ENCODE measurements around the gene COL2A1.

COL2A1 gene

DNA sequence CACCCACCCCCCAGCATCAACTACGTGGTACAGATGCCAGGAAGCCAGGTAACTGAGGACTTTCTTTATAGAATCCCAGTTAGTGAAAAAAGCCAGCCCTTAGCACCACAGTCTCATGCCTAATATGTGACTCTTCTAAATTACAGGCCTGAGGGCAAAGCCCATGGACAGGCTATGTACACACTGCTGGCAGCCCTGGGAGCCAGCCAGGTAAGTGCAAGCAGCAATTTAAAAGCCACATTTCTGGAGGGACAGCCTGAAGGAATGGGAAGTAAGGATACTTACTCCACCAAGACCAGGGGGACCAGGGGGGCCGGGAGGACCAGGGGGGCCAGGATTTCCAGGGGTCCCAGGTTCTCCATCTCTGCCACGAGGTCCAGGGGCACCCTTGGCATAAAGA is 7.0 kb downstream of the COL2A1 start:
- no peak for TF ChIP-seq GATA3 (IDR thresholded peaks at IDR 0.05; ENCODE audit: low read depth, low read length)

DNA sequence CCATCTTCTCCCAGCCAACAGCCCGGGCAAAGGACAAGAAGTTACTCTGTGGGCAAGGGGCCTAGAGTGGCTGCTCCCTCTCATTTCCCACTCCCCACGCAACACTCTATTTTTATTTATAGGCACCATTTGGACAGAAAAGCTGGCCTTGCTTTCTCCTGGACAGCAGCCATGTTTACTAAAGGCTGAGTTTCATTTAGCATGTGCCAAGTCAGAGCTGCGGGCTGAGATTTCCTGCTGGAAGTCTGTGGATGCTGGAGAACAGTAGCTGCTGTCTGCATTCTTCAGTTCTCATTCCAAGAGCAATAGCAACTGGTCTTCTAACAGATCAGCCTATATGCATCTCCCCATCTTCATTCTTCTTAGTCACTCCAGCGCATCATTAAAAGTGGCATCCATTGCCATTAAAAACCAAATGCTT is 8.3 kb downstream of the COL2A1 start:
- no peak for TF ChIP-seq GATA3 (IDR thresholded peaks at IDR 0.05; ENCODE audit: low read depth, low read length)
- no peak for TF ChIP-seq GATA2 (IDR thresholded peaks at IDR 0.05; ENCODE audit: low read depth, low read length)

DNA sequence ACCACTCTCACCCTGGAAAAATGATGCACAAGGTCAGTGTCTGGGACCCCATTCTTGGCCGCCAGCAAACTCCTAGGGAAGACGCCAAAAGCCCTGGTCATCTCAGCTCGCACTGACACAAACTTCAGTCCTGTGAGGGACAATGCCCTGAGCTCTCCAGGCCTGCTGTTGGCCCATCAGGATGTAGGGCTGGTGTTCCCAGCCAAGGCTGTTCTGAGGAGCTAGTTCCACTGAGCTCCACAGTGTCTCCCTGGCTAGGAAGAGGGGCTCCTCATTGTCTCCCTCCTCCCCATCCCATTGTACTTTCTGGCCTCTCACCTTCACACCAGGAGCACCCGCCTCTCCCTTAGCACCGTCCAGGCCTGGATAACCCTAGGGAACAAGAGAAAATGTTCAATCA is 10.8 kb downstream of the COL2A1 start:
- TF ChIP-seq GATA2 (IDR thresholded peaks at IDR 0.05; ENCODE audit: low read depth, low read length) (no peak), GATA3 (IDR thresholded peaks at IDR 0.05; ENCODE audit: low read depth, low read length) (no peak)

DNA sequence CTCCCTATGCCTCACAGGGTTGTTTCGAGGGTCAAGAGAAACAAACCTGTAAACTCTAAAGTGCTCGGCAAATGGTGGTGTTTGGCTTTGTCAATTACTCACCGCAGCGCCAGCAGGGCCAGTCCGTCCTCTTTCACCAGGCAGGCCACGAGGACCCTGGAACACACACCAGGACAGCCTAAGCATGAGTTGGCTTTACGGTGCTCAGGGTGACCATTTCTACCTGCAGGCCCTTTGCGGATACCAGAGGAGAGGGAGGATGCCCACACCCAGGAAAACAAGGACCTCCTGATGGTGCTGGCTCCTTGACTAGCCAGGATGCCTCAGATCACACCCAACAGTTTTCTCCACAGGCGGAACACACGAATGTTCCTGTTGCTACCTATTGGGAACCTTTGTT is 11.5 kb downstream of the COL2A1 start:
- TF ChIP-seq GATA2 (IDR thresholded peaks at IDR 0.05; ENCODE audit: low read depth, low read length) (no peak), GATA3 (IDR thresholded peaks at IDR 0.05; ENCODE audit: low read depth, low read length) (no peak)

DNA sequence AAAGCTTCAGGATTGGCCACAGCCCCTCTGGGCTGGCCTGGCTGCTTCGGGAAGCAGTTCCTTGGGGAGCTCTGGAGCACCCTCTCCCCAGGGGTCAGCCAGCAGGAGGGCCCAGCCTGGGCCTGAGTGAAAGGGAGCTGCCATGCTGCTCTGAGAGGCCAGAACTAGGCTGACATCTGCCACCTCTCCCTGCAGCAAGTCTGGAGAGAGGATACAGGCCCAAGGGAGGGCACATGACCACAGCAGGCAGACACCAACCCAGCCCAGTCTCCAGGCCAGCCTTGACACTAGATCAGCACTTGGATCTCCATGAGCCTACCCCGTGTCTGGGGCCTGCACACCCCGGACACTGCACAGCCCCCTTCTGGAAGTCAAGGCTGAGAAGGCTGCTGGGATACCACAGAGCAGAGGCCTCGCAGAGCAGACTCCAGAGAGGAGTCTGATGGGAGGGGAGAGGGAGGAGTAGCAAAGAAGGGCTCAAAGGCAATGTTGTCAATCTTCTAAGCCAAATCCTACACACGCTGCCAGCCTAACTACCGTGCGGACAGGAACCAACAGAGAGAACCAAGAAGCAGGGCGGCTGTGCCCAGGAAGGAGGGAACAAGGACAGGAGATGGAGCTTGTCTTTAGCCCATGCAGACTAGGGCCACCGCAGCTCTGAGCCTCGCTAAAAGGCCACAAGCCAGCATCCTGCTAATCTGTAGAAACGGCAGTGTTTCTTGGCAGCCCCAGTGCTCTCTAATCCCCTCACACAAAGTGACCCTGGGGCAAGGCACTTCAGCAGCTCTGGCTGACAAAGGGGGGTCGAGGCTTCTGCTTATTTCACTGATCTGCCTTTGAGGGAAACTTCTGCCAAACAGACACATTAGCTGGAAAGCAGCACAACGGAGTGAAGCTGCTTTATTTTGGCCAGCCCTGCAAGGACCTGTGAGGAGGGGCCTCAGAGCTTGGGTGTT is 12.9 kb downstream of the COL2A1 start:
- TF ChIP-seq GATA2 (IDR thresholded peaks at IDR 0.05; ENCODE audit: low read depth, low read length) (no peak), GATA3 (IDR thresholded peaks at IDR 0.05; ENCODE audit: low read depth, low read length) (no peak)

DNA sequence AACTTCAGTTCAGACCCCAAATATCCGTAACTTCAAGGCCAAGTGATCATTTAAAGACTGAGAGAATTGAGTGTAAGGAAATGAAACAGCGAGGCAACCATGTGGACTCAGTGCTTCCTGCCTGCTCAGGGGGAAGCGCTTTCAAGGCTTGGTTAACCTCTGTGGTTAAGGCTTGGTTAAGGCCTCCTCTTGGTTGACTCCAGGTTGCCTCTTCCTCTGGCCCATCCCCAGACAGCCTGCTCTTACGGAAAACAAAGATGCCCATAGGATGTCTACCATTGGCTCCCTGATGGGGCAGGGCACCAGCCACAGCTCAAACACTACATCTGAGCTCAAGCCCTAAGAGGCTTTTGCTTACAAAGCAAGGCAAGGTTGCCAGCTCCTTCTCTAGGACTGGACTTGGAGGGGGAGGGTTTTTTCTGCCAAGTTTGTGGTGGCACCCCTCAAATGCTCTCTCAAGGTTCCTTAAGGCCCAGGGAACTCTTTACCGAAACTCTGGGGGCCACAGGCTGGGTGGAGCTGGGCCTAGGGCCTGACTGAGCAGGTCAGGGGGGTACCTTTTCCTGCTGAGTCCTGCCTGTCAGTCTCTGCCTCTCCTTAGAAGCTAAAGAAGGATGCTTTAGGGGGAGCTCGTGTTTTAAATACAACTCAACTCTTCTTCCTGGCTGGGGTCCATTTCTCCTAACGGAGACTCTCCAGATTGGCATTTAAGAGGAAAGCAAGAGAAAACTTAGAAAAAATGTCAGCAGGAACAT is 13.7 kb downstream of the COL2A1 start:
- no peak for TF ChIP-seq GATA3 (IDR thresholded peaks at IDR 0.05; ENCODE audit: low read depth, low read length)
- no peak for TF ChIP-seq GATA2 (IDR thresholded peaks at IDR 0.05; ENCODE audit: low read depth, low read length)

DNA sequence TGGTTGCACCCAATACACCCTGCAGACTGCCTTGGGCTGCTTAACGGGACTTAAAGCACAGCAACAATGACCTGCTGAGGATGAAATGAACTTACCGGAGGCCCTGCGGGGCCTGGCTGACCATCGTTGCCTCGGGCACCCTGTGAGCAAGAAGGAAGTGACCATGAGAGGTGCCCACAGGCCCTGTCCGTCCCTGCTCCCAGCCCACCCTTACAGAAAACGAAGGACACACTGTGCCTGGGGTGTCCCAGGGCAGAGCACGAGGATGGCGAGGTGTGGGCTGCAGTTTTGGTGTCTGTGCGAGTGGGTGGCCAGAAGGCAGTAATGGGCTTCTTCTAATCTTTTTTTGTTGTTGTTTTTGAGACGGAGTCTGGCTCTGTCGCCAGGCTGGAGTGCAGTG is 14.6 kb downstream of the COL2A1 start:
- no peak for TF ChIP-seq GATA3 (IDR thresholded peaks at IDR 0.05; ENCODE audit: low read depth, low read length)
- no peak for TF ChIP-seq GATA2 (IDR thresholded peaks at IDR 0.05; ENCODE audit: low read depth, low read length)

DNA sequence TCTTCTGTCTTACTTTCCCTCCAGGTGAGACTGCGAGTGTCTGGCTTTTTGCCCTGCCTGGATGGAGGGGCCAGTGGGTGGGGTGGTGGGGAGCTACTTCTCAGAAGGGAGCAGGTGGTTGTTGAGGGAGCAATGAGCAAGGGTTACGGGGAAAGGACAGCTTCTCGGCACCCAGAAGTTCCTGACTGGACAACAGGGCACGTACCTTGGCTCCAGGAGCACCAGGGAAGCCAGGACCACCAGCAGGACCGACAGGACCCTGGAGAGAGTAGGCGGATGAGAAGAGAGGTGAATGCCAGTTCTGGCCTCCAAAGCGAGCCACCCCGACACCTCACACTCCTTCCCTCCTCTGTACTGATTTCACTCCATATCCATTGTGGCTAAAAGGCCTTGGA is 15.3 kb downstream of the COL2A1 start:
- TF ChIP-seq GATA3 (IDR thresholded peaks at IDR 0.05; ENCODE audit: low read depth, low read length) (no peak), GATA2 (IDR thresholded peaks at IDR 0.05; ENCODE audit: low read depth, low read length) (no peak)

DNA sequence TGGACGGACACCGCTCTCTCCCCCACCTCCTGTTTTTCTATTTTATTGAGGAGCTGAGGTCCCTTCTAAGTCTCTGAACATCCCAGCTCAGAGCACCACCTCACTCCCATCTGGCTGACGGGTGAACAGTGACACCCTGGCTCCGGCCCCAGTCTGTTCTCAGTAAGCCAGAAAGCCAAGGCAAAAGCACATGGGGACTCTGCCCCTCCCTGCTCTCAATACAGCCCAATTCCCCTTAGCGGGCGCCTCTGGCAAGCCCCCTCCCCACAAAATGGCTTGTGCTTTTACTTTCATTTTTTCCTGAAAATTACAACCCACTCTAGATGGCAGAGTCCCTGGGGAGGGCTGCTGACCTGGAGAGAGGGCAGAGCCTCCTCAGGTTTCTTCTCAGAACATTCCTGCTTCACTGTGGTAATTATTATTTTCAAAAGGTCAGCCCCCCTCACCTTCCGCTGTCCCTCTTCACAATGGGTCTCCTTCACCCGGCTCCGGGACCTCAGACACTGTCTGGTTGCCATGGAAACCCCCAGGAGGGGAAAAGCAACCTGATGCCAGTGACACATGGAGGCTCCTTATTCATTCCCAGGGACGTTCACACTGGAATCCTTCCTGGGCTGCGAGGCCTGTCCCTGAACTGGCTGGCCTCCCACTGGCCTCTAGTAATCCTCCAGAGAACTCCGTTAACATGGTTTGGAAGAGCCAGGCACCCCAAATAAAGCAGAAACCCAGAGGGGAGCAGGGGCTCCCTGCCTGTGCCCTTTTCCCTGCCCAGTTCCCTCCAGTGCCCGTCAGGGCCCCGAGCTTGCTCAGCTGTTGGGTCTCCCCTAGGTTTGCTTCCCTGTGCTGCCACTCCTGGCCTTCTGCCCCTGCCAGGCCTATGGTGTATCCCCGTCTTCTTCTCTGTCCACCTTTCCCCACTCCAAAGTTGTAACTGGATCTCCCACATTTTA is 15.9 kb downstream of the COL2A1 start:
- TF ChIP-seq GATA3 (IDR thresholded peaks at IDR 0.05; ENCODE audit: low read depth, low read length) (no peak), GATA2 (IDR thresholded peaks at IDR 0.05; ENCODE audit: low read depth, low read length) (no peak)

DNA sequence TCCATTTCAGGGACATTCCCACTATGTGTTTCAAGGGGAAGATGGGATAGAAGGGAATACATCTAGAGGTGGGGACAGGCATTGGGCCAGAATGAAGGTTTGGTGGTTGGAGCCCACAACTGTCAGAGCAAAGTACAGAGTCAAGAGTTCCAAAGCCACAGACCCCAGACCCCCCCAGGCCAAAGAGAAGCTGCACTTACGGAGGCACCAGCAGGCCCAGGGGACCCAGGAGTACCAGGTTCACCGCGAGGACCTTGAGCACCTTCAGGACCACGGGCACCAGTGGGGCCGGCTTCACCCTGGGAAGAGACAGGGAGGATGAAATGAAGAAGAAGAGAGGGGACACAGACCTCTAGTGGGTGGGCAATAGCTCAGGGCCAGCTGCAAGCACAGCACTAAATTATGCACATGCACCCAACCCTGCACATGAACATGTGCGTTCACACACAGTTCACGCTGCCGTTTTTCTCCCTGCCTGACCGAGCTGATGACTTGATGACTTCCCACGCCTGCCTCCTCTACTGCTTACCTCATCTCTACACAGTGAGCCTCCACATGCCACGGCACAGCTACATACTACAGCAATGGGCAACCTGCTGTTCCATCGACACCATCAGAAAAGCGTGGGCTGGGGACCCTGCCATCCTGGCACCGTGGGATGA is 16.7 kb downstream of the COL2A1 start:
- no peak for TF ChIP-seq GATA2 (IDR thresholded peaks at IDR 0.05; ENCODE audit: low read depth, low read length)
- TF ChIP-seq GATA3 (IDR thresholded peaks at IDR 0.05; ENCODE audit: low read depth, low read length) = no peak

DNA sequence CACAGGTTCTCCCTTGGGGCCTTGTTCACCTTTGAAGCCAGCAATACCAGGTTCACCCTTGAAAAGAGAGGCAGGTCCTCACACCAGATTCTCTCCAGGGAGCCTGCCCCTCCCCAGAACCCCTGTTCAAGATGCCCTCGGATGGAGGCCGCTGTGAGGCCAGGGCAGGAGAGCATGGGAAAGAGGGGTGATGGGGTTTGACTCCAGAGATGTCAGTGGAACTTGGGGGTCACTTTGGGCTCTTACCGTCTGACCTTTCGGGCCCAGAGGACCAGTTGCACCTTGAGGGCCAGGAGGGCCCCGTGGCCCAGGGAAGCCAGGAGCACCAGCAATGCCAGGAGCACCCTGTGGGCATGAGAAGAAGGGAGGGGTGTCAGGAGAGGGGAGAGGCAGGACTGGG is 17.4 kb downstream of the COL2A1 start:
- no peak for TF ChIP-seq GATA2 (IDR thresholded peaks at IDR 0.05; ENCODE audit: low read depth, low read length)
- no peak for TF ChIP-seq GATA3 (IDR thresholded peaks at IDR 0.05; ENCODE audit: low read depth, low read length)

DNA sequence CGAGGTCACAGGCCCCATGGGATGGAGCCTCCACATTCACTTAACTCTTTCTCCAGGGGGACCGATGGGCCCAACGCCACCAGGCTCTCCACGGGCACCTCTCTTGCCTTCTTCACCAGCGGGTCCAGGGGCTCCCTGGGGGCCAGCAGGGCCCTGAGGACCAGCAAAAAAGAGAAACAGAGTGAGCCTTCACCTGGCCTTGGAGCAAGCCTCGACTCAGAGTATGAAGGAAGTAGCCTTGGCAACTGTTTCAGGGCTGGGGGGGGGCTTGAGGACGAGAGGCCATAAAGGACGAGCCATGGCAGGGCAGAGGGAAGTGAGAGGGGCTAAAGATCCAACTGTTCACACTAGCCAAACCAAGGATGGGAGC is 18.0 kb downstream of the COL2A1 start:
- TF ChIP-seq GATA3 (IDR thresholded peaks at IDR 0.05; ENCODE audit: low read depth, low read length) (no peak), GATA2 (IDR thresholded peaks at IDR 0.05; ENCODE audit: low read depth, low read length) (no peak)

DNA sequence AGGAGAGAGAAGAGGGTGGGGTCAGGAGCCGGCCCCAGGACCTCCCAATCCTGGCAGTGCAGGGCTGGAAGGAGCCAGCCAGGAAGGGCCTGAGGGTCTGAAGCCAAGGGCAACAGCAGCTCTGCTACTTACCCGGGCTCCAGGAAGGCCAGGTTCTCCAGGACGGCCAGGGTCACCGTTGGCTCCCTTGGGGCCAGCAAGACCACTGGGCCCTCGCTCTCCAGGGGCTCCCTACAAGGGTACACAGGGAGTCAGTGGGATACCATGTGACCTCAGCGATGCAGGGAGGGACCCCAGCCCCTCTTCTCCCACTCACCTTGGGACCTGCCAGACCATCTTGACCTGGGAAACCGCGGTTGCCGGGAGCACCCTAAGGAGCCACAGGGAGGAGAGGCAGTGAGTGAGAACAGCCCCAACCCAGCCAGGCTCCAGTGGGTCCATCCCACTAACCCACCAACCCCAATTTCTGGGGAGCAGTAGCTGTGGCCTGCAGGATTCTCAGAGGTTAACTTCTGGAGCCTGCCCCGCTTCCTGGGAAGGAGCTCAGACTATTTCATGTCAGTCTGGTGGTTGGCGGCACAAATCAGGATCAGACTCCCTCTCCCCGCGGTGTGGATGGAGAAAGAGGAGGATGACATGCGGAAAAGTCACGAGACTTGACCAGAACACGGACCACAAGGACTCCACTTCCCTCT is 18.5 kb downstream of the COL2A1 start:
- TF ChIP-seq GATA3 (IDR thresholded peaks at IDR 0.05; ENCODE audit: low read depth, low read length) = no peak
- TF ChIP-seq GATA2 (IDR thresholded peaks at IDR 0.05; ENCODE audit: low read depth, low read length) = no peak

Measured in SH-SY5Y (cell line).